Gastroesophageal sphincter (tissue), 4 donors: Measurements from ENCODE around the gene NOP14. TPM values are rescaled to one million over a fixed set of nuclear protein-coding genes. Genes with fewer than 3 reads are reported as not detected.

ENCODE experiments used
- ATAC-seq: fragments of 150-250 bp; one replicate; pipeline ENCODE4 v1.9.1; 2016; ENCODE audit warnings: mild to moderate bottlenecking, moderate library complexity
- H3K27ac ChIP-seq, 4 donors: fragments of 200-600 bp; sonication (generic) in 3 of 4; 1 replicate in 3 of 4; 2 replicates in 1 of 4; pipeline ENCODE4 v1.5.1; 2016 to 2019
- H3K27me3 ChIP-seq: fragments of 200-600 bp; sonication (generic); one replicate; pipeline ENCODE4 v1.5.1; 2019
- H3K36me3 ChIP-seq, 2 donors: fragments of 200-600 bp; sonication (generic); one replicate each; pipeline ENCODE4 v1.5.1; 2019; ENCODE audit warnings: control low read depth in 1 of 2
- H3K4me1 ChIP-seq, 3 donors: fragments of 200-600 bp; sonication (generic); 1 replicate in 2 of 3; 2 replicates in 1 of 3; pipeline ENCODE4 v1.5.1; 2016 to 2019; ENCODE audit warnings: control low read depth in 2 of 3
- H3K4me3 ChIP-seq, 2 donors: fragments of 200-600 bp; sonication (generic); one replicate each; pipeline ENCODE4 v1.5.1; 2019; ENCODE audit warnings: mild to moderate bottlenecking in 1 of 2, moderate library complexity in 1 of 2
- H3K9me3 ChIP-seq, 3 donors: fragments of 200-600 bp; sonication (generic); one replicate each; pipeline ENCODE4 v1.5.1; 2017 to 2019; ENCODE audit warnings: control low read depth in 2 of 3
- EP300 ChIP-seq: sonication (generic); formaldehyde crosslinking; IDR thresholded peaks from one replicate; pipeline ENCODE4 v1.6.1; 2017; ENCODE audit warnings: antibody characterized with exemption, mild to moderate bottlenecking
- POLR2A ChIP-seq, 2 donors: fragments of 450-650 bp; IDR thresholded peaks; one replicate each; pipeline ENCODE4 v1.6.1; 2017; ENCODE audit warnings: antibody characterized with exemption in 2 of 2, mild to moderate bottlenecking in 2 of 2, moderate library complexity in 1 of 2
- POLR2AphosphoS5 ChIP-seq: sonication (generic); formaldehyde crosslinking; IDR thresholded peaks from one replicate; pipeline ENCODE4 v1.6.1; 2017; ENCODE audit warnings: antibody characterized with exemption
- WGBS, 2 donors: methylation state at CpG; one replicate each; pipeline ENCODE4 v1.1.5; 2018; ENCODE audit warnings: low coverage in 1 of 2; 5-methylcytosine and 5-hydroxymethylcytosine counted together
- total RNA-seq, 4 donors: library from RNA; depleted of rRNA; stranded (reverse); fragments of >200 nt; gene quantifications; one replicate each; pipeline ENCODE4 v1.1.0, GENCODE V29; 2016
- TF ChIP-seq, protein P1 (sequence below), 4 experiments: fragments of 200-600 bp in 2 of 4; fragments of 450-650 bp in 2 of 4; sonication (generic) in 1 of 4; IDR thresholded peaks; one replicate each; pipeline ENCODE4 v1.5.1; 2017 to 2019; ENCODE audit warnings: antibody characterized with exemption in 4 of 4, mild to moderate bottlenecking in 2 of 4, moderate library complexity in 2 of 4

The NOP14 gene
- total RNA-seq, 4 donors from 2014 or later, result 17.6 to 25.2 (median 20.4) TPM

DNA sequence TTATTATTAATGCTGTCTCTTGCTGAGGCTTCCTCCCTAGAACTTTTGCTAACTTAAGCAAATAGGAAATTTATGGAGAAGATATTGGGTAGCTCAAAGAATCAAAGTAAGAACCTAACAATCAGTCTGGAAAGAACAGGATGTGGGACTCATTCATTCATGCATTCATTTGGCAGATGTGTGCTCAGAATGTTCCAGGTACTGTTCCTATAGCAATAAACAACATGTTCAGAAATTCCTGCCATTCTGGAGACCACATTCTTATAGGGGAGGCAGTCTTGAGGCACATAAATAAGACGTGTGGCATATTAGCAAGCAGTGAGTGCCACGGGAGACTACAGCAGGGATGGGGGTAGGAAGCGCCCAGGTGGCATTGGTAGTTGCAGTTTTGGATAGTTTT, 5.2 kb upstream of the NOP14 start:
- no peak overlapping the region for H3K4me3 ChIP-seq
- no peaks in the 10 kb centered on the region for H3K27me3 ChIP-seq
- H3K9me3 ChIP-seq, result no peaks in the 10 kb centered on the region
- H3K36me3 ChIP-seq, result no peaks in the 10 kb centered on the region
- peaks cover 0 to 15% (median 0%) of the 10 kb centered on the region in 3 donors for H3K4me1 ChIP-seq
- TF ChIP-seq, protein P1, sequence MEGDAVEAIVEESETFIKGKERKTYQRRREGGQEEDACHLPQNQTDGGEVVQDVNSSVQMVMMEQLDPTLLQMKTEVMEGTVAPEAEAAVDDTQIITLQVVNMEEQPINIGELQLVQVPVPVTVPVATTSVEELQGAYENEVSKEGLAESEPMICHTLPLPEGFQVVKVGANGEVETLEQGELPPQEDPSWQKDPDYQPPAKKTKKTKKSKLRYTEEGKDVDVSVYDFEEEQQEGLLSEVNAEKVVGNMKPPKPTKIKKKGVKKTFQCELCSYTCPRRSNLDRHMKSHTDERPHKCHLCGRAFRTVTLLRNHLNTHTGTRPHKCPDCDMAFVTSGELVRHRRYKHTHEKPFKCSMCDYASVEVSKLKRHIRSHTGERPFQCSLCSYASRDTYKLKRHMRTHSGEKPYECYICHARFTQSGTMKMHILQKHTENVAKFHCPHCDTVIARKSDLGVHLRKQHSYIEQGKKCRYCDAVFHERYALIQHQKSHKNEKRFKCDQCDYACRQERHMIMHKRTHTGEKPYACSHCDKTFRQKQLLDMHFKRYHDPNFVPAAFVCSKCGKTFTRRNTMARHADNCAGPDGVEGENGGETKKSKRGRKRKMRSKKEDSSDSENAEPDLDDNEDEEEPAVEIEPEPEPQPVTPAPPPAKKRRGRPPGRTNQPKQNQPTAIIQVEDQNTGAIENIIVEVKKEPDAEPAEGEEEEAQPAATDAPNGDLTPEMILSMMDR (IDR thresholded peaks at IDR 0.05), result no peak
- no peak for TF ChIP-seq EP300
- no peak for TF ChIP-seq POLR2AphosphoS5
- no peak for TF ChIP-seq POLR2A (IDR thresholded peaks at IDR 0.05)
- no peak overlapping the region for H3K27ac ChIP-seq
- no peak for ATAC-seq
- 50 to 67% methylated on average over 2 to 3 of the region's 3 CpGs for WGBS, 2 donors

DNA sequence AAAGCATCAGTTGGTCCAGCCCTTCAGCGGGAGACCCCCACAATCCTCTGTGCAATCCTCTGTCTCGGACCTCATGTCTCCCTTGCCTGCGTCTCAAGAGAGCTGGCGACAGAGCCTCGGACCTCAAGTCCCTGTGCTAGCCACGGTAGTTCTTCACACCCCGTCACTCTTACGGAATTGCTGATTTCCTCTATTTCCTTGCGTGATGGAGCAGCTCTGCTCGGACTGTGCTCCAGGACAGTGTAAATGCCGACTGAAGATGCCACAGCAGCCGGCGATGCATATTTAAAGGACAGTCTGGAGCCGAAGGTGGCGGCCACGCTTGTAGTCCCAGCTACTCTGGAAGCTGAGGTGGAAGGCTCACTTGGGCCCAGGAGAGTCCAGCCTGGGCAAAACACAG, 2.1 kb upstream of the NOP14 start:
- H3K27me3 ChIP-seq, result no peaks in the 10 kb centered on the region
- 91 to 93% methylated on average over 3 to 6 of the region's 16 CpGs for WGBS, 2 donors
- peaks cover 0 to 34% (median 12%) of the 10 kb centered on the region in 3 donors for H3K4me1 ChIP-seq
- H3K4me3 ChIP-seq, result no peak overlapping the region
- H3K27ac ChIP-seq, result no peak overlapping the region
- no peaks in the 10 kb centered on the region for H3K9me3 ChIP-seq
- TF ChIP-seq POLR2AphosphoS5, result no peak
- no peak for TF ChIP-seq EP300
- TF ChIP-seq, protein P1 (IDR thresholded peaks at IDR 0.05), result no peak
- H3K36me3 ChIP-seq, result no peaks in the 10 kb centered on the region
- ATAC-seq, result no peak

DNA sequence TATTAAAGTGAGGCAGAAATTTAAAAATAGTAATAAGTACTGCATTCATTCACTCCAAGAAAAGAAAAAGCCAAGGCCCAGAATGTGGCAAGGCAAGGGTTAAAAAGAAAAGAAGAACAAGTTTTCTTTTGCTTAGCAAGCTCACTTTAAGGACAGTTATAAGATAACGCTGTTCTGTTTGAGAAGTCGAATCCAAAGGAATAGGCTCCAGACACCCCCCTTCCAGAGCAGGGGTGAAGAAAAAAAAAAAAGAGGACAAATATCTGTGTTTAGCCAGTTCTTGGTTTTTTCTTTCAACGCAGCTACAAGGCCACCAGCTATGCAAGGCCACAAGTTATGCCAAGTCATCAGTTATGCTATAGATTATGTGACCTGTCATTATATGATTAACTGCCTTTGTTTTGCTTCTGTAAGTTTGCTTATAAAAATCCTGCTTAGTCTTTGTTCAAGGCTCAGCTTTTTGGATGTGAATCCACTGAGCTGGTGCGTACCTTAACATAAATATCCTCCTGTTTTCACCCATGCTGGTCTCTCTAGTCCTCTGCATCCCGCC, 1.6 kb upstream of the NOP14 start:
- ATAC-seq, result no peak
- WGBS, 2 donors, result 33 to 46% methylated on average over 3 to 4 of the region's 5 CpGs
- H3K9me3 ChIP-seq, result no peaks in the 10 kb centered on the region
- H3K36me3 ChIP-seq, result no peaks in the 10 kb centered on the region
- peaks cover 0 to 39% (median 12%) of the 10 kb centered on the region in 3 donors for H3K4me1 ChIP-seq
- H3K4me3 ChIP-seq, result peak overlapping the region in 1 of 2 donors; percentile 99
- TF ChIP-seq POLR2AphosphoS5 (no peak), EP300 (no peak), POLR2A (IDR thresholded peaks at IDR 0.05) (no peak)
- H3K27ac ChIP-seq, result peak overlapping the region in 1 of 4 donors; percentile 86
- no peaks in the 10 kb centered on the region for H3K27me3 ChIP-seq

DNA sequence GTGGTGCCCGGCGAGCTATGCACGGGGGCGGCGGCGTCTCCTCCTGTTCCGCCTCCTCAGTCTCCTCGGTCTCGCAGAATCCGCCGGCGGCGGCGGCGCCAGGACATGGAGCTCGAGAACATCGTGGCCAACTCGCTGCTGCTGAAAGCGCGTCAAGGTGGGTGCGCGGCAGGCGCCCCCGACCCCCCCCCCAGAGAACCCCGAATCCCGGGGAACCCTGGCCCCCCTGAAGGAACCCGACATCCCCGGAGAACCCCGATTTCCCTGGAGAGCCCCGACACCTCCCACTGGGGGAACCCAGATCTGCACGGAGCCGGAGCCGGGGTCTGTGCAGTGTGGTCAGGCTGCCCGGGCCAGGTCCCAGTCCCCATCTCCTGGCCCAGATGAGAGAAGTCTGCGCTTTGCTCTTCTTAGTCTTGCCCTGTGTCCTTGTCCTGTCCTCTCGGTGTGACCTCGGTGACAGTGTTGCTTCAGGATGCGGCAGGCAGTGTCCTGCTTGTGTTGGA, 813 bp upstream of the NOP14 start:
- ATAC-seq, result peak; percentile 60
- H3K27ac ChIP-seq, result peak overlapping the region; percentile 2 to 93 (median 86)
- peaks cover 0 to 43% (median 12%) of the 10 kb centered on the region in 3 donors for H3K4me1 ChIP-seq
- H3K27me3 ChIP-seq, result no peaks in the 10 kb centered on the region
- no CpG with 5 or more reads among the region's 38 CpGs for WGBS, 2 donors
- no peaks in the 10 kb centered on the region for H3K9me3 ChIP-seq
- TF ChIP-seq POLR2A (IDR thresholded peaks at IDR 0.05) (no peak), EP300 (no peak), POLR2AphosphoS5 (no peak)
- TF ChIP-seq, protein P1 (IDR thresholded peaks at IDR 0.05), result no peak
- peaks cover 0 to under 1% of the 10 kb centered on the region in 2 donors for H3K36me3 ChIP-seq
- H3K4me3 ChIP-seq, result peak overlapping the region; percentile 53 to 99

DNA sequence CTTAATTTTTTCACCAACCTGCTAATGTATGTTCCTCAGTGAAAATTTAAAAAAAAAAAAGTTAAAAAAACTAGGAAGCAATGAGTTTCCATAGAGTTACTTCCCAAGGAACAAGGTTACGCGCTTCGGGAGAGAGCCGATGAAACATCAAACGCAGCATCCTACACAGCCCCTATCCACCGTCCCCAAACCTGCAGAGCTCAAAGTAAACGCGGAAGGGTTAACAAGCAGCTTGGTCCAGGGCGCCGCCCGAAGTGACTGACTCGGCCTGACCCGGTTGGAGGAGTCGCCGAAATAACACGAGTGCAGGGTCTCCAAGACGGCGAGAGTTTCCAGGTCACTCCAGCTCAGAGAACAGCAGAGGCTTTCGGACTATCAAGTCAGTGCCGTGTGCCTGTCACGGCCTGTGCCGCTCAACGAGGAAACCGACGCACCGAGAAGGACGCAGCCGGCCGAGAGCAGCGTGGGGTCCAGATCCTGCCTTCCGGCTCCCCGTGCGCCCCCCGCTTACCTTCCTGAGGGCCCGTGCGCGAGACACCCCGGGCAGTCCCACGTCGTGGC, 512 bp downstream of the NOP14 start:
- ATAC-seq, result peak; percentile 51
- H3K27me3 ChIP-seq, result no peaks in the 10 kb centered on the region

More for the DNA sequence above, 512 bp downstream of the NOP14 start:
- WGBS, 2 donors, result 0% methylated on average over 9 to 11 of the region's 40 CpGs
- TF ChIP-seq, protein P1 (IDR thresholded peaks at IDR 0.05), result no peak
- TF ChIP-seq POLR2AphosphoS5, result no peak
- TF ChIP-seq EP300, result no peak
- TF ChIP-seq POLR2A (IDR thresholded peaks at IDR 0.05), result no peak
- H3K4me1 ChIP-seq, result peaks cover 0 to 55% (median 15%) of the 10 kb centered on the region in 3 donors
- peak overlapping the region; percentile 53 to 99 for H3K4me3 ChIP-seq
- H3K27ac ChIP-seq, result peak overlapping the region; percentile 56 to 93 (median 86)
- H3K9me3 ChIP-seq, result no peaks in the 10 kb centered on the region
- H3K36me3 ChIP-seq, result peaks cover 0 to 13% of the 10 kb centered on the region in 2 donors
